IPS-18c (cell line): ENCODE data around the gene RAI1.

Experiments
- H3K4me3 ChIP-seq: 2 replicates; pipeline ENCODE4 v1.7.0; 2013; ENCODE audit warnings: low read depth, mild to moderate bottlenecking, low read length, moderate library complexity; ENCODE audit not compliant: insufficient read depth
- H3K9me3 ChIP-seq: one replicate; pipeline ENCODE4 v1.6.1; 2013; ENCODE audit warnings: mild to moderate bottlenecking, low read length, moderate library complexity; ENCODE audit not compliant: control insufficient read depth, insufficient read depth

Gene RAI1

DNA sequence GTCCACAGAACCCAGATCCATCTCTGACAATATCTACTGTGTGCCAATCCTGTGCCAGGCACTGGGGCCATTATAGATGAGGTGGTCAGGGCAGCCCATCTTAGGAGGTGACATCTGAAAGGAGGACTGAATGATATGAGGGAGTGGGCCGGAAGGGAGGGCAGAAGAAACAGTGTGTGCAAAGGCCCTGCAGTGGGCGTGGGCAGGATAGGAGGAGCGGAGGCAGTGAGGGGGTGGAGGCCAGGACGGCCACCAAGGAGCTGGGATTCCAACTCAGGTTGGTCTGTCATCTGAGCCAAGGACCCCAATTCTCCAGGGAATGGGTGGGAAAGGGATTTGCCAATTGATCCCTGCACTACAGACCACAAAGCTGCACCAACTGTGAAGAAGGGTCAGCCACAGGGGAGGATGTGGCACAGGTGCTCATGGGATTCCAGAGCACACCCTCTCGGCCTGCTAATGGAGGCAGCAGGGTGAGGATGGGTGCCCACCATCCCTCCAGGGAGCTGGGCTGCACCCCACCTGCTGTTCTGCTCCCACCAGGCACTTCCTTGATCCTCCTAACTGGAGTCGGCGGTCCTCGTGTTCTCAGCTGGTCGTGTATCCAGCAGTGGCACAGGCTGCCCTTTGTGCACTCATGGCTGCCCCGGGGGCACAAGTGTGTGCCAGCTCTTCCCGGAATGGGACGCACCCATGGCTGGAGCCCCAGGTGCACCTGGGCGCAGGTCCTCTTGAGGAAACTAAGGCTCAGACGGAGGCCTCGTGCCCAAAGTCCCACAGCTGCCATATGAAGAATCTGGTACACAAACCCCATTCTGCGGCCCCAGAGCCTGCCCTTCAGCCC, 145.9 kb downstream of the RAI1 start:
- no peak overlapping the region for H3K4me3 ChIP-seq
- no peaks in the 10 kb centered on the region for H3K9me3 ChIP-seq

DNA sequence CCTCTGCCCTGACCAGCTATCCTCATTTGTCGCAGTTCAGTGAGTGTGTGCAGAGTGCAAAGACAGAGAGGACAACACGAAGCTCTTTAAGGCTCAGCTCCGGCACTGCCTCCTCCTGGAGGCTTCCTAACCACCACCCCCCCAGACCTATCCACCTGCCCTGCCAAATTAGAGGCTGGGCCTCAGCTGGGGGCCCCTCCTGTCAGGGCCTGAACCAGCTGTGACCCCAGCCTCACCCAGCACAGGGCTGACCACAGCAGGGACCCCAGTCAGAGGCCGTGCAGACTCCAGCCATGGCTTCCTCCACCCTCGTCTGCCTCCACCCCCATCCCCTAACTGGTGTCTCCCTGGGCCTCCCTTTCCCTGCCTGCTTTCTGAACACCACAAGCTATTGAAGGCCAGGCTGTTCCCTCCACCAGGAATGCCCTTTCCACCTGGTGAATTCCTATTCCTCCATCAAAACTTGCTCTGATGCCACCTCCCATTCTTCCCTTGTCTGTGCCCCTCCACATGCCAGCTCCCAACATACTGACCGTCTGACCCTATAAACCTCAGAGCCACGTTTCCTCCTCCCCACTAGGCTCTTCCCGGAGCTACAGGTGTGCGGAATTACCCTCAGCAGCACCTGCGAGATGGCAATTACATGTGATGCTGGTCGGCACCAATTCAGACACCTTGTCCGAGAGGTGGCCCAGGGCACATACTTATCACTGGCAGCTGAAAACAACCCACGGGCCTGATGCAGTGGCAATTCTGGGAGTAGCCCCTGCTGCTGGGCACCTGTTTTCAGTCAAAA, 146.8 kb downstream of the RAI1 start:
- no peaks in the 10 kb centered on the region for H3K9me3 ChIP-seq
- H3K4me3 ChIP-seq: no peak overlapping the region

DNA sequence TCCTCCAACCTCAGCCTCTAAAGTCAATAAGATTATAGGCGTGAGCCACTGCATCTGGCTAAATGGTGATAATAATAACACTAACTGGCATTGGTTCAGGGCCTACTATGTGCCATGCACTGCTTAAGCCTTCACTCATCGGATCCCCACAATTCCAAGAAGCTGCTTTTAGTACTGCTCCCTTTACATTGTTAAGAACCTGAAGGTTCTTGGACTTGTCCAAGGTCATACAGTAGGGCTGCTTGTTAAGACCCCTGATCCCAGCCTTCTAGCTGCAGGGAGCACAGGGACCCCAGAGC, 149.0 kb downstream of the RAI1 start:
- H3K9me3 ChIP-seq: no peaks in the 10 kb centered on the region
- no peak overlapping the region for H3K4me3 ChIP-seq

DNA sequence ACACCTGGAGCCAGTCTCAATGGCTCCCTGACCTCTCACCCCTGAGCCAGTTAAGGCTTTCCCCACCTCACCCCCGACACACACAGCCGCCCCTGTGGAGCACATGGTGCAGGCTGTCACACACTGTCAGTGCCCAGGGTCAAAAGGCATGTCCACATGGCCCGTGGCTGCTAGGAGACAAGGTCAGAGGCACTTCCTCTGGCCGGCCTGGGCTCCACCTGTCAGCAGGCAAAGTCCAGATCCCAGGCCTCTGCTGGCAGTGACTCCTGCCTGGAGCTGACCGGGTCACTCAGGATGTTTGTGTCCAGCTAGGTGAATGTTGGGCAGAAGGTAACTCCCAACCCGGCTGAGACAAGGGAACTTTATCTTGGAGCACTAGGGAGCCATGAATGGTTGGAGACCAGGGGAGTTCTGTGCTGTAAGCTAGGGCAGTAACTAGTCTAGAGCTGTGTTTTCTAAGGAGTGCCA, 149.5 kb downstream of the RAI1 start:
- Histone ChIP-seq H3K9me3 (no peaks in the 10 kb centered on the region), H3K4me3 (no peak overlapping the region)

DNA sequence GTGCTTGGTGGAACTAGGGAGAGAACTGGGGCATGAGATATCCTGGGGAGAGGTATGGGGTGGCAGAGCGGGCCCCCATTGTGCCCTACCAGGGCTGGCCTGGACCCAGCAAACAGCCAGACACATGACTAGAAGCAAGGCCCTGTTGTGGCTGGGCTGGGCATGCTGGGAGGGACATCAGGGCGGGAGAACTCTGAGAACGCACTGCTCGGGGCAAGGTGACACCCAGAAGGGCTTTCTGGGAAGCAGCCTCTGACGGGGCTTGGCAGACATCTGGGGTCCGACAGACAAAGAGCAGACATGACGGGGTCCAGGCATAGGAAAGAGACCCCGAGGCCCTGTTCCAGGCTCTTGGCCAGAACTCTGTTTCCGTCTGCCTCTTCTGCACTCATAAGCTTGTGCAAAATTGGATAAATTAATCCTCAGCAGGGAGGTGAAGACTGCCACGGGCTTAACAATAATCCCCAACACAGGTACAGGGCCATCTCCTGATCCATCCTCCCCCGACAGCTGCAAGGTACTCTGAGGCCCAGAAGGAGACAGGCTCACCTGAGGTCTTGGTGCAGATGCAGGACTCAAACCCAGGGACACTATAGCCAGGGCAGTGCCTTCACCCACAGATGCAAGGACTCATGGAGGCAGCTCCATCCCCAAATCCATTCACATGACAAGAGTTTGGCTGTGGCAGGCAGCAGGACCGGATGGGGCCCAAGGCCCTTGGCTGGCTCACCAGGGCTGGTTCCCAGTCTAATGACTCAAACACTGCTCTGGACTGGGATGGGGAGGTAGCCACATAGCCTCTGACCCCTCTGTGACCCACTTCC, 150.2 kb downstream of the RAI1 start:
- no peak overlapping the region for H3K4me3 ChIP-seq
- H3K9me3 ChIP-seq: no peaks in the 10 kb centered on the region

DNA sequence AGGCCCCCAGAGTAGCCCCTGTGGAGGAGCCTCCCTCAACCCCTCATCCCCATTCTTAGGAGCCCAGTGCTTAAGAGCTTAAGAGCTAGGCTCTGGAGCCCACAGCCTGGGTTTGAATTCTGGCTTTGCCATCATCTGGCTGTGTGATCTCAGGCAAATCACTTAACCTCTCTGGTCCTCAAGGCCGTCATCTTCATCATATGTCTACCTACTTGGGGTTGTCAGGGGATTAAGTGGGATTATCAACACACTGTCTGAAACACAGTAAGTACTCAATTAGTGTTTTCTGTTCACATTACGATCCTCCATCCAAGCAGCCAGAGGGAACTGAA, 150.7 kb downstream of the RAI1 start:
- H3K4me3 ChIP-seq: no peak overlapping the region
- no peaks in the 10 kb centered on the region for H3K9me3 ChIP-seq

DNA sequence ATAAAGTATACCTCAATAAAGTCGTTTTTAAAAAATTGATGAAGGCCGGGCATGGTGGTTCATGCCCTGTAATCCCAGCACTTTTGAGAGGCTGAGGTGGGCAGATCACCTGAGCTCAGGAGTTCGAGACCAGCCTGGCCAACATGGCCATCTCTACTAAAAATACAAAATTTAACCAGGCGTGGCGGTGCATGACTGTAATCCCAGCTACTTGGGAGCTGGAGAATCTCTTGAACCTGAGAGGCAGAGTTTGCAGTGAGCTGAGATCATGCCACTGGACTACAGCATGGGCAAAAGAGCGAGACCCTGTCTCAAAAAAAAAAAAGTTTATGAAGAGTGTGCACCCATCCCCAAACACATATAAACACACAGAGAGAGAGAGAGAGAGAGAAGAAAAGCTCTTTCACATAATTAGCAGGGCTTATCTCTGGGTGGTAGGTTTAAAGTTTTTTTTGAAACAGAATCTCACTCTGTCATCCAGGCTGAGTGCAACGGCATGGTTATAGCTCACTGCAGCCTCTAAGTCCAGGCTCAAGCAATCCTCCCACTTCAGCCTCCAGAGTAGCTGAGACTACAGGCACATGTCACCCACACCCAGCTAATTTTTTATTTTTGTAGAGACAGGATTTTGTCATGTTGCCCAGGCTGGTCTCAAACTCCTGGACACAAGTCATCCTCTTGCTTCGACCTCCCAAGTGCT, 152.6 kb downstream of the RAI1 start:
- no peak overlapping the region for H3K4me3 ChIP-seq
- H3K9me3 ChIP-seq: no peaks in the 10 kb centered on the region

DNA sequence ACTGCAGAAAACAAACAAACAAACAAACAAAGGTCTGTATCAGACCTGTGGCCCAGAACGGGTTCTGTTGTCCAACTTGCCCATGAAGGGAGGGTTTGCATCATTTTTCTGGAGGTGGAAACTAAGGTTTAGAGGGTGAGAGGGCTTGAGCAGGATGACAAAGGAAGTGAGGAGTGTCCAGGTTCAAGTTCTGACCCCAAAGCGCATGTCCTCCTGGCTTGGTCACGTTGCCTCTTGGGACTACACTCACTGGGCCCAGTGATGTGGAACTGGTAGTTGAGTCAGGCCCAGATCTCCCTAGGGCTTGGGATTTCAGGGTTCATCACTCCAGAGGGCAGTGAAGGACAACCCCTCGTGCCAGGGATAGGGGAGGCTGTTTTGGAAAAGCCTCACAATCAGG, 153.7 kb downstream of the RAI1 start:
- Histone ChIP-seq H3K9me3 (no peaks in the 10 kb centered on the region), H3K4me3 (no peak overlapping the region)

DNA sequence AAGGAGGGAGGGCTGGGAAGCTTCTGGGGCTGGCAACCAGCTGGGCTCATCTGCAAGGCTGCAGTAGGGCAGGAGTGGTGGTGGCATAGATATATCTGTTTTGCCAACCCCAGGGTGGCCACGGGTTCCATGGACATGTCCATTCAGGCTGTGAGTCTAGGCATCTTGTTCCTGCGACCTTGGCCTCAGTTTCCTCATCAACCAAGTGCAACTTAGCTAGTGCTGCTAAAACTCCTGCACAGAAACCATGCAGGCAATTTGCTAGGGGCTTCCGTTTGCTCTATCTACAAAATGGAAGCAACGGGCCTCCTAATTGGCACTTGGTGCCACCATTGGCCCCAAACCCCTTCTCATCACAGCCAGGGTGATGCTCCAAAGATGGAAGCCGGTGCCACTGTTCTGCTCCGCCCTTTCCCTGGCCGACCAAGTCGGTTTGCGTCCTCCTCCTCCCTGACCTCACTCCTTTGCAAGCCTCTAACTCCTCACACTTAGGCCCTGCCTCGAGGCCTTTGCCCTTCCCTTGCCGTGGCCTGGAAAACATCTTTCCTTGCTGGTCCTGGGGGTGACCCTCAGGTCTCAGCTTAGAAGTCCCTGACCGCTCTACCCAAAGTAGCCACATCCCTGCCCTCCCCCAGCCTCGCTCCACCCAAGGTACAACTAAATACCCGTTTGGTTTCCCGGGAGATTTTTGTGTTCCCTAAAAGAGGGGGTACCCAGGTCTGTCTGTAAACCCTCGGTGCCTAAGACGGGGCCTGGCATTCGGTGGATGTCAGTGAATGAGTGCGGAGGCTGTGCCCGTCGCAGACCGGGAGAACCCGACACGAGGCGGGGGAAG, 154.4 kb downstream of the RAI1 start:
- H3K9me3 ChIP-seq: no peaks in the 10 kb centered on the region

DNA sequence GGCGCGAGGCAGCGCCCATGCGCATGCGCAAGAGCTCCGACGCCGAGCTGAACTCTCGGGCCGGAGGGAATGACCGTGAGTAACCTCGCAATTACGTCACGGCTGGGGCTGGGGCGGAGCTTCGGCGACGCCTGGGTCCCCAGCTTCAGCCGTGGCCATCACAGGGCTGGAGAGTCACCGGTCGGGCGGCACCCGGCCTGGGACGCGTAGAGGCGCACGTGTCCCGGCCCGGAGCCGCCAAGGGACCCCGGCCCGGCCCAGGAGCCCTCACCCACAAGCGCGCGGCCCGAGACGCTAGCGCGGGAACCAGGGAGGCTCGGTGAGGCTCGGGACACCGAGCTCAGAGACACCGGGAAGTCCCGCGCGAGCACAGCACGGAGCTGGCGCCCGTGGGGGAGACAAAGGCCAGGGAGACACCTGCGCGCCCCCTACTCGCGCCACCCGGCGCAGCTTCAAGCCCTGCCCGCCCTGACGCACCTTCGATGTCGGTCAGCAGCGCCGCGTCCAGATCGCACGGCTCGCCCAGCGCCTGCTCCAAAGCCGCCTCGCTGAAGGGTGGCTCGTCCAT, 155.1 kb downstream of the RAI1 start:
- peak overlapping the region; percentile 93 for H3K4me3 ChIP-seq

More for the DNA sequence above, 154.4 kb downstream of the RAI1 start:
- peak overlapping the region; percentile 93 for H3K4me3 ChIP-seq

DNA sequence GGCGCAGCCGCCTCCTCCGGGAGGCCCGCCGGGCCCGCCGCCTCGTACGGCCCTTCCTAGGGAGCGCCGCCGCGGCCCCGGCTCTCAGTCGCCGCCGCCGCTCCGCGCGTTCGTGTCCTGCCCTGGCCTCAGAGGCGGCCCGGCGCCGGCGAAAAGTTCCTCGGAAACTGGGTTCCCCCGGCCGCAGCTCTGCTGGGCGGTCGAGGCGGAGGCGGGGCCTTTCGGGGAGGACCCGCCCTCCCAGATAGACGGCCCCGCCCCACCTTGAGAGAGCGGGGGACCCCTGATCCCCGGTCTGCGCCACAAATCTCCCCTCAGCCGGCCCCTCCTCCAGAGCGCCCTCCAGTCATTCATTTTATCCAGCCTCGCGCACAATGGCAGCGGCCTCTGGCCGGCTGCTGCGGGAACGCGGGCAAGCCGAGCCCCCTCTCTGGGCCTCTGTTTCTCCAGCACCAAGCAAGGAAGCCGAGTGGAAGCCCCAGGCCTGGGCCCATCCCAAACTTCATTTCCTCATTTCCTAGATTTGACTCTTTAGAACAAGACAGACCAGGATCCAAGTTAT, 155.6 kb downstream of the RAI1 start, which contains the start of gene SREBF1:
TSS of gene SREBF1 (minus strand) at position 169 of the 562 bp plus-strand sequence. CDS start 169 bp downstream, outside the sequence.
- peak within 1 kb of the TSS; percentile 93 for H3K4me3 ChIP-seq
- H3K9me3 ChIP-seq: no peaks in the 10 kb centered on the region

More for the DNA sequence above, 155.1 kb downstream of the RAI1 start:
- no peaks in the 10 kb centered on the region for H3K9me3 ChIP-seq

DNA sequence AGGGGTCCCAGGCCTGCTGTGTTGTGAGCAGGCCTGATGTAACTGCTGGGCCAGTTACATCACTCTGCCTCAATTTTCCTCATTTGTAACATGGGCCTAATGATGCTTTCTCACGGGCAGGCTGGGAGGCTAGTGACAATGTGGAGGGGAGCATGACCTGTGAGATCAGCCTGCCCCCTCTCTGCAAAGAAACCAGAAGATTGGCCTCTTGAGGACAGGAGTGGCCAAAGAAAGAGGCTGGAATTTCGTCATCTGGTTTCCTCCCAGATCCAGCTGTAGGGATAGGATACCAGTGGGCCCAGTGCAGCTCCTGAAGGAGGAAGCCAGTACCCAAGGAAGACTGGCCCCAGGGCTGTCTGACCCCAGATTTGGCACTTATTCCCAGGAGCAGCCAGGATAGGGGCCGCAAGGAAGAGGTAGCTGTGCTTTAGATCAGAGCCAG, 156.1 kb downstream of the RAI1 start:
- peak overlapping the region; percentile 93 for H3K4me3 ChIP-seq
- H3K9me3 ChIP-seq: no peaks in the 10 kb centered on the region

DNA sequence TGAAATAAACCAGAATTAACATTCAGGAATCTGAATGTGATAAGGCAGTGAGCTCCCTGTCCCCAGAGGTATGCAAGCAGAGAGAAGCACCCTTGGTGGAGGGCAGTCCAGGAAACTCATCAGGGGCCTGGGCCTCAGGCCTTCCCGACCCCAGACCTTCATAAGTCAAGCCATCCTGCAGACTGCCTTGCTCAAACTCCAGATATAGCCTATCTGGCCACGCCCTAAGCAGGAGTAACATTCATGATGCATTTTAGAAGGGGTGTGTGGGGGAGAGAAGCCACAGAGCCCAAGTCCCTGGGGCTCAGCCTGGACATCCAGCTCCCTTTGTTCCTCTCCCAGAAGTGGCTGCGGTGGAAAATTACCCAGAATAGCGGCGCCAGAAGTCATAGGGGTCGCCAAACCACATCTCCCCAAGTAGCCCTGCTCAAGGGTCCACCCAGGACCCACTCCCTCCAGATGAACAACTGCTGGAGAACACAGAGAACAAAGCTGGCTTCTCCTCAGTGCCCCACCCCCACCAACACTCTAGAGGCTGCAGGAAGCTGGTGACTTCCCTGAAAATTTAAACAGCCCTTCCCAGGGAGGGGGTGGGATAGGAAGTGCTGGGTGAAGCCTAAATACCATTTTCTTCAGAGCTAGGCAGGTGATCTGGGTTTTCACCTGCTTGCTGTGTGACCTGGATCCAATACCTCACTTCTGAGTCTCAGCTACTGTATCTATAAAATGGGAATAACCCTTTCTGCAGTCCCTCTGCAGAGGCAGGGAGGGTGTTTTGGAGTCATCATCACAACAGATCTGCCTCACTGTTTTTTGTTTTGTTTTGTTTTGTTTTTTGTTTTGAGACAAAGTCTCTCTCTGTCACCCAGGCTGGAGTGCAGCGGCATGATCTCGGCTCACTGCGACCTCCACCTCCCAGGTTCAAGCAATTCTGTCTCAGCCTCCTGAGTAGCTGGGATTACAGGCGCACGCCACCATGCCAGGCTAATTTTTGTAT, 157.0 kb downstream of the RAI1 start:
- H3K4me3 ChIP-seq: no peak overlapping the region

DNA sequence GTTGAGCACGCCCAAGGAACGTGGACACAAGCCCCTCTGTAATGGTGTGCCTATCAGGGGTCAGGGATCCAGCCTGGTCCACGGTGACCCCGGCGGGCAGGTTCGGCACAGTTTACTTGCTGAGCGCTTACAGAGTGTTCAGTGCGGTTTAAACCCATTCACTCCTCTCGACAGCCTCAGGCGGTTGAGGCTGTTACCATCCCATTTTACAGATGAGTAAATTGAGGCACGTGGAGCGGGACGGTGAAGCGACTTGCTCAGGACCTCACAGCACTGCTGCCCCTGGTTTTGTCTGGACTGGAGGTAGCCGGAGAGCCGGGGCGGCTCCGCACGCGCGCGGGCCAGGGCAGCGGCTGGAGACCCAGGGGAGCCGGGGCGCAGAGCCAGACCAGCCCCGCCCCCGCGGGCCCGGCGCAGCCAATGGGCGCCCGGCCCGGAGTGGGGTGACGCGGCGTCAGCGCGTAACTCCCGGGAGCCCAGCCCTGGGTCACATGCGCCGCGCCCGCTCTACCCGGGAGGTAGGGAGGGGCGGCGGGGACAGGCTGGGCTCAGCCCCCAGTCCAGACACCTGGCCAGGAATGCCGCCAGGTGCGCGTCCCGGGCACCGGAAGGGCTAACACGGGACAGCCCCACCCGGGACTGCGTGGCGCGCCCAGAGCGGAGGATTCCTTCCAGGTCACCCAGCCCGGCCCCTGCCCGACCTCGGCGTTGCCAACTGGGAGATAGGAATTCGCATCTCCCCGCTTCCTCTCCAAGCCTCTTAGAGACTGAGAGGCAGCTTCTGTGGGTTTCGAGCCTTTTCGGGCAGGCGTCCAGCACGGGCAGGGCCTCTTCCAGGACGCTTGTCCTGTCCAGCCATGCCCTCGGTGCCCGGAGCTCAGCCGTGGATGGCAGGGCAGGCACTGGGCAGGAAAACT, 158.8 kb downstream of the RAI1 start:
- Histone ChIP-seq H3K9me3 (no peaks in the 10 kb centered on the region), H3K4me3 (peak overlapping the region; percentile 56)

More for the DNA sequence above, 157.0 kb downstream of the RAI1 start:
- no peaks in the 10 kb centered on the region for H3K9me3 ChIP-seq
